C4-2B (cell line): Measurements from ENCODE around the gene HS6ST3.

Experiments used
- ZFX ChIP-seq: fragments of 450-650 bp; IDR thresholded peaks from 2 replicates; pipeline ENCODE4 v1.6.1; 2017
- TF ChIP-seq, protein P1 (sequence below): fragments of 450-650 bp; conservative IDR thresholded peaks from 2 replicates; pipeline ENCODE4 v1.5.1; 2017; ENCODE audit warnings: mild to moderate bottlenecking

DNA sequence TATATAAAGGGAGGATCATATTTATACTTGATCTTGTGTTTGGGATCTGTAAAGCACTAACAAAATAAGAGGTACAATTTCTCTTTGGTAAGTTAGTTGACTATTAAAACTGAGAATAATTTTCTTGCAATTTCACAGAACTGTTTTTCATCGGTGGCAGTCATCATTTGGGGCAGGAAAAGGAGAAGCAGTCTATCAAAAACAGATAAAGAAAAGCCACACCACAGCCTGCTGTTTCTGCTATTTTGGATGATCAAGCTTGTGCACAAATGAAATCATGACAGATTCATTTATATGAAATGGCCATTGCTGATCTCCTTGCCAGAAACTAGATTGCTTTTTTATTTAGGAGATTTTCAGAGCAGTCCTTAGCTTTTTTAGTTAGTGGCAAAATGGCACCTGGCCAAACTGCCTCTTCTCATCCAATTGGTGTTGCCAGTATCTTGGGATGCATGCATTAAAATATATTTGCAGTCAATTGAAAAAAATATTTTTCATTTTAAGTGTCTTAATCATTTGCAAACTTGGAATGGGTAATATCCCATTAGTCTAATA is 326.0 kb downstream of the HS6ST3 start:
- TF ChIP-seq, protein P1, sequence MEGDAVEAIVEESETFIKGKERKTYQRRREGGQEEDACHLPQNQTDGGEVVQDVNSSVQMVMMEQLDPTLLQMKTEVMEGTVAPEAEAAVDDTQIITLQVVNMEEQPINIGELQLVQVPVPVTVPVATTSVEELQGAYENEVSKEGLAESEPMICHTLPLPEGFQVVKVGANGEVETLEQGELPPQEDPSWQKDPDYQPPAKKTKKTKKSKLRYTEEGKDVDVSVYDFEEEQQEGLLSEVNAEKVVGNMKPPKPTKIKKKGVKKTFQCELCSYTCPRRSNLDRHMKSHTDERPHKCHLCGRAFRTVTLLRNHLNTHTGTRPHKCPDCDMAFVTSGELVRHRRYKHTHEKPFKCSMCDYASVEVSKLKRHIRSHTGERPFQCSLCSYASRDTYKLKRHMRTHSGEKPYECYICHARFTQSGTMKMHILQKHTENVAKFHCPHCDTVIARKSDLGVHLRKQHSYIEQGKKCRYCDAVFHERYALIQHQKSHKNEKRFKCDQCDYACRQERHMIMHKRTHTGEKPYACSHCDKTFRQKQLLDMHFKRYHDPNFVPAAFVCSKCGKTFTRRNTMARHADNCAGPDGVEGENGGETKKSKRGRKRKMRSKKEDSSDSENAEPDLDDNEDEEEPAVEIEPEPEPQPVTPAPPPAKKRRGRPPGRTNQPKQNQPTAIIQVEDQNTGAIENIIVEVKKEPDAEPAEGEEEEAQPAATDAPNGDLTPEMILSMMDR, result no peak
- TF ChIP-seq ZFX, result no peak
